HG03565 (cell line): Measurements from ENCODE around the gene NHSL2.
"Not testable (repeated sequence)": the region's sequence is repeated elsewhere in the genome, so short reads cannot be mapped to it uniquely, and the experiment has no call there.

Experiments
- ATAC-seq: cut with Tn5 transposase; IDR thresholded peaks from one replicate; pipeline ENCODE4 v1.9.1; 2021; ENCODE audit warnings: mild to moderate bottlenecking, moderate library complexity; ENCODE audit not compliant: unreplicated experiment

The NHSL2 gene

DNA sequence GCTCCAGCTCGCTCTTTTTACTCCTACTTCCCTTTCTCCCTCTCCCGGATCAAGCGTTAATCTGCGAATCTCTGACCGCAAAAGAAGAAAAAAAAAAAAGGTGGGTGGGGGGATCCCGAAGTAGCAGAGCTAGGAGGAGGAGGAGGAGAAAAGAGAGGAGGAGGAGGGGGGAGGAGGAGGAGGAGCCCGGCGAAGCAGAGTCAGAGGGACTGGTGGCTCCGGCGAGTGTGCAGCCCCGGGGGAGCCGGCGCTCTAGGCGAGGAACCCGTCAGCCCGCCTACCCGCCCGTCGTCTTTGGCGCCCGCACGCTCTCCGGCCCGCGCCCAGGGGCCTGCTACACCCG lies at the start of gene NHSL2:
TSS of gene NHSL2 (plus strand) at position 203 of the 343 bp plus-strand sequence.
- ATAC-seq, result no peak

DNA sequence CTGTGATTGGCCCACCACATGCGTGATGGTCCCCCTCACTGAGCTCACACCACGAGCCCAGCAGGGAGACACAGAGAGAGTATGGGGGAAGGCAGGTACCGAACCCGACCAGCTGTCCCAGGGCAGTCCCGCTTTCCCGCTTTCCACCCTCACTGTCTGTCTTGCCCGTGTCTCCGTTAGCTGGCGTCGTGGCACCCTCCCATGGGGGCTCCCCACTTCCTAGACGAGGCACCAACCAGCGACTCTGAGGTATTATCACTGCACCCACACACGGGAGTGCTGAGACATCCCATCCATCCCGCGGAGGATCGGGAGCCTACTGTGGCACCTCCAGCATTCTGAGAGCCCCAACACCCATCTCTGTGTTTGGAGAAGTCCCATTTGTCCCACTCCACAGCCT lies 43.0 kb upstream of the NHSL2 start:
- ATAC-seq, result no peak

DNA sequence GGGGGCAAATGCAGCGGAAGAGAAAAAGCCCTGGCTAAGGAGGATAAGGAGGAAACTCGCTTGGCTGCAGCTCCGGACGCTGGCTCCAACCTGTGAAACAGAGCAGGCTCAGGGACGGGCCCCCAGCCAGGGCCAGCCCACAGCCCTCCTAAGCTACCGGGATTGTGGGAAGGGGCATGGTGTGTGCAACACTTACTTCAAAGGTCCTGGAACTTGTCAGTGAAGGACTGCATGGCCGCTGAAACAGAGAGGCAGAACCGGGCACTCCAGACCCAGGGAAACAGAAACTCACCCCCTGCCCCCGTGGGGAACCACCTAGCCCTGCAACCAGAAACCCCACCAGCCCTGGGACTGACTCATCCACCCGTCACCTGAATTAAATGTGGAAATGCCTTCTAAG lies 41.1 kb upstream of the NHSL2 start:
- not testable (repeated sequence) for ATAC-seq

DNA sequence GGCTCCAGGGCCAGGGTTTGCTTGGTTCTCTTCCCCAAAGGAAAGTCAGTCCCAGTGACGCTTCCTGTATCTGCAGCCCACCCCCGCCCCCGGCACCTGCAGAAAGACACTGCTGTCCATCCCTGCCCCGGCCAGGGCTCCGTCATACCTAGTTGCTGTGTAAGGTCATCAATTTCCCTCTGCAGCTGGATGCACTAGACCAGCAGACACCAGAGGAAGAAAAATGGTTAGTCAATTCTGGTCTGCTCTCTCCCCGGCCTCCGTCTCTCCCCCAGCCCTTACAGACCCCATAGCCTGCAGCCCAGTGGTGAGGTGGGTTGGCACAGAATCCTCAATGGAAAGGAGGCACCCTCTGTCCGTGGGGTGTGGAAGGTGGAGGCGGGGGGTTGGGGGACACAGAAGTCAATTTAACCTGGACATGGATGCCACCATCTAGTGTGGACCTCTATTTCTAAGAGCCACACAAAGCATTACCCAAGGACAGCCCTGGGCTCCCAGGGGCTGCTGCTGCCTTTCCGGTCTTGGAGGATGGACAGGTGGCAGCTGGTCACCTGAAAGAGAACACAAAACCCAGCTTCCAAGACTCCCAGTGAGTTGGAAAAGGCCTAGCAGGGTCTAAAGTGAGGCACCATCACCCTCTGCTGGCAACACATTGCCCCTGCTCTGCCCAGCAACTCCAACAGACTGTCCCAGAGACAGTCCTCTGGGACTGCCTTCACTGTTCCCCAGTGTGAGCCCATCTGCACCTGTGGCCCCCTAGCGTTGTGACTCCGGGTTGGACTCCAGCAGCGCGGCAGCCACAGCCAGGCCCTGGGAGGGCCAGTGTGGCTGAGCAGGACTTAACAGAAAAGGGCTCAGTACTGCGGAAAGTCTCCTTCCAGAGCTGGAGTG lies 40.2 kb upstream of the NHSL2 start:
- ATAC-seq, result no peak

DNA sequence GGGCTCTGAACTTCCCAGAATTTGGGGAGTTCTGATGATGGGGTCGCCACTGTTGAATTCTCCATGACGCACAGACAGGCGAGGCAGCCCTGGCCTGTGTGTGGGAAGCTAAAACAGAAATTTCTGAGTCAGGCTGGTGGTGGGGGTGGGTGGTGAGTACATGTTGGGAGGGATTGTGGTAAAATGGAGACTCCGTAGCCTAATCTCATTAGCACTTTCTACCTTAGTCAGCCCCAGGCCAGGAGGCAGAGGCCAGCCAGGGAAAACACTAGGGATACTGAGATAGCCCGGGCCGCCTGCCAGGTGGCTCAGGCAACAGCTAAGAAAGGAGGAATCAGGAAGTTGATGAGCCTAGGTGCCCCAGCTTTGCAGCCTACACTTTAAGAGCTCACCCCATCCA lies 39.3 kb upstream of the NHSL2 start:
- ATAC-seq, result no peak

DNA sequence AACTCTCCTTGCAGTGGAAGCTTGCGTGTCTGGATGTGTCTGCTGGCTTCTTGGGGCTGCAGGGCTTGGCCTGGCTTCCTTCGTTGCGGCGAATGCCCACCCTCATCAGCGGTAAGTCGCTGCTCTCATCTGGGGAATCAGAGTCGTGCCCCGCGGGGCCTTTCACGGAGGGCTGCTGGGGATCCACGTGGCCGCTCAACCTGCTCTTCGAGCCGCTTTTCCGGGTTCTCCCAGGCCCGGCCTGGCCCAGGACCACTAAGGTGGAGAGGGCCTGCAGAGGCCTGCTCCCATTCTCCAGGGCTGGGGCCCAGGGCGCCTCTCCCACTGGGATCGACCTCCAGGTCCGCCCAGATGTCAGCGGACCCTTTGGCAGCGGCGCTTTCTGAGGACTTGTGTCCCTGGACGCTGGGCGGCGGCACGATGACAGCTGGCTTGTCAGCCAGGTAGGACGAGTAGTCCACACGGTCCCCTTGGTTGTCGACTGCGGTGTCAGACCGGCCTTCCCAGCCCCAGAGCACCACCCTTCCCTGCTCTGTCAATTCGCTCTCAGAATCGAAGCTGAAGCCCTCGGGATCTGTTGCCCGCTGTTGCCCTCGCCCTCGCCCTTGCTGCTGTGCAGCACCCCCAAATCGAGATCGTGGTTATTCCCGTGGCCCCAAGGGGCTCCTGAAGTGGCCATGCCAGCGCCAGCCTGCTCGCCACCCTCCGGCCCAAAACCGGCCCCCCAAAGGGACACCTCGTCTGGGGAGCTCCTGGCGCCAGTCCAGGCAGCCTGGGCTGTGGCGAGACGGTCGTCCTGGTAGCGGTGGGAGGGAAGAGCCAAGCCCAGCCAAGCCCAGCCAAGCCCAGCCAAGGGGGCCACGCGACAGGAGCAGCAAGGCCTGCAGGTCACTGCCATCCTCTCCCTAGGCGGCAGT lies 37.8 kb upstream of the NHSL2 start:
- no peak for ATAC-seq

DNA sequence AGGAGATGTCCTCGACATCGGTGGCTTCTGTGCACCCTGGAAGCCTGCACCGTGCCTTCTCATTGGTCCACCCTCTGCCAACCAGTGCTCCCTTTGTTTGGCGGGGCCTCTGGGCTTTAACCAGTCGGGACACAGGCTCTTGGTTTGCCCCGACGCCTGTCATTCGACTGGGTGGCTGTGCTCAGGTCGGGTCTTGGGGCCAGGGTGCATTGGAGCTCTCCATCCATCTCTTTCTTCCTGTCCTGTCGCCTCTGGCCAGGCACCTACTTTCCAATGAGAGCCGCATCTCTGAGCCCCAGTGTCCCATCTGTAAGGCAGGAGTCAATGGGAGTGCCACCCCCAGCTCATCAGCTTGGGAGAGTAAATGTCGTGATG lies 37.2 kb upstream of the NHSL2 start:
- no peak for ATAC-seq

DNA sequence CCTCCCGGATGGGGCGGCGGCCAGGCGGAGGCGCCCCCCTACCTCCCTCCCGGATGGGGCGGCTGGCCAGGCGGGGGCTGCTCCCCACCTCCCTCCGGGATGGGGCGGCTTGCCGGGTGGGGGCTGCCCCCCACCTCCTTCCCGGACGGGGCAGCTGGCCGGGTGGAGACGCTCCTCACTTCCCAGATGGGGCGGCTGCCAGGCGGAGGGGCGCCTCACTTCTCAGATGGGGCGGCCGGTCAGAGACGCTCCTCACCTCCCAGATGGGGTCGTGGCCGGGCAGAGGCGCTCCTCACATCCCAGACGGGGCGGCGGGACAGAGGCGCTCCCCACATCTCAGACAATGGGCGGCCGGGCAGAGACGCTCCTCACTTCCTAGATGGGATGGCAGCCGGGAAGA lies 33.8 kb upstream of the NHSL2 start:
- ATAC-seq, result not testable (repeated sequence)

DNA sequence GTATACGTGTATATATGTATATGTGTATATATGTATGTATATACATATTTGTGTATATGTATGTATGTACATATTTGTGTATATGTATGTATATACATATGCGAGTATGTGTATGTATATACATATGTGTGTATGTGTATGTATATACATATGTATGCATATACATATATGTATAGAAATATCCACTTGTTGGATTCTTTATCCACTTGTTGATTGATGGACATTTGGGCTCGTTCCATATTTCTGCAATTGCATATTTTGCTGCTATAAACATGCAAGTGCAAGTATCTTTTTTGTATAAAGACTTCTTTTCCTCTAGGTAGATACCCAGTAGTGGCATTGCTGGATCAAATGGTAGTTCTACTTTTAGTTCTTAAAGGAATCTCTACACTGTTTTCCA lies 25.5 kb upstream of the NHSL2 start:
- ATAC-seq, result no peak

DNA sequence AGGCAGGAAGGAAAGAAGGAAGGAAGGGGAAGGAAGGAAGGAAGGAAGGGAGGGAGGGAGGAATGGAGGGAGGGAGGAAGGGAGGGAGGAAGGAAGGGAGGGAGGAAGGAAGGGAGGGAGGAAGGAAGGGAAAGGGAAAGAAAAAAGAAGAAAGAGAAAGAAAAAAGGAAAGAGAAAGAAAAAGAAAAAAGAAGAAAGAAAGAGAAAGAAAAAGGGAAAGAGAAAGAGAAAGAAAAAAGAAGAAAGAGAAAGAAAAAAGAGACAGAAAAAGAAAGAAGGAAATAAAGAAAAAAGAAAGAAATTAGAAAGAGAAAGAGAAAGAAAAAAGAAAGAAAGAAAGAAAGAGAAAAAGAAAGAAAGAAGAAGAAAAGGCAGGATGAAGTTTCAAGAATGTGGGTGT lies 15.0 kb upstream of the NHSL2 start:
- ATAC-seq, result no peak

DNA sequence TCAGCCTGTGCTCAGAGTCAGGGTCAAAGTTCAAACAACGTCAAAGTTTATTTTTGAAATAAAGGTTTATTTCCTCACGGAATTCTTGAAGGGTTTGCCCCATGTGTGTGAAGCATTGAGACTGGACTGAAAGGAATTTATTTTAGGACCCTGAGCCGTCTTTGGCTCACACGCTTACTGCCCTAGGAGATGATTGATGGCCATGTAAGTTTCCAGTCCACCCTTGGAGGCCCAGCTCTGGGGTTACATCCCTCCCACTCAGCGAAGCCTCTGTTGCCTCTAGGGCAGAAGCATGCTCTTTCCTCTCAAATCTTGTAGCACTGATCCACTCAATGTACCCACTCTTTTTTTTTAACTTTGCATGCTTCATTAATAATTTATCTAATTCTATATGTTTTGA lies 4.5 kb upstream of the NHSL2 start:
- ATAC-seq, result no peak

DNA sequence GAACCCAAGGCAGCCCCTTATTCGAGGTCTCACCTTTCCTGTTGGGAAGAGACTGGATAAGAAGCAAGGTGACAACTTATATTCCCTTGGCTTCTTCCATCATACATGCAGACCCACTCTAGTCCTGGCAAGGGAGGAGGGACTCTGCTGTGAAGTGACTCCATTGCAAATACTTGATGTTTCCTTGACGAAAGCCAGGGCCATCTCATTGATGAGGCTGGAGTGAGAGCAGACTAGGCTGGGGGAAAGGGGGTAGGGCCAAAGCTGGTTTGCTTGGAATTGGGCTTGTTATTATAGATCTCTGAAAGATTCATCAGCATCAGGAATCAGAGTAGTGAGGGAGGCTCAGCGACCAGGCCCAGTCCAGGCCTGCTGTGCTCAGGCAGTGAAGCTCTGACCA lies 2.3 kb upstream of the NHSL2 start:
- no peak for ATAC-seq

DNA sequence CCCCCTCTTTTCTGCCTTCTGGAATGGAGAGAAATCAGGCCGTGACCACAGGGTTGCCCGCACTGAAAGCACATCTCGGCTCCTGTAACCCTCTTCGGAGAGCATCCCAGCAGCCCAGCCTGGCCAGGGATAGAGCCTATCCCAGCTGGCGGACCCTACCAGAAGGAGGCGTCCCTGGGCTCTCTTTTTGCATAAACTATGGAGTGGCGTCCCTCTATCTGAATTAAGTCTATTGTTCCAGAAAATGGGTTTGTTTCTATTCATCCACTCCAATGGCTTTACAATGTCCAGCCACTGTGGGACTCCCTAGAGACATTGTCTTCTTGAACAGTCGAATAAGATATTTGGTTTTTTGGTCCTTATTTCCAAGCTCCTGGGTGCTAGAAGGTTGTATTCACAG lies 689 bp upstream of the NHSL2 start:
- ATAC-seq, result no peak

DNA sequence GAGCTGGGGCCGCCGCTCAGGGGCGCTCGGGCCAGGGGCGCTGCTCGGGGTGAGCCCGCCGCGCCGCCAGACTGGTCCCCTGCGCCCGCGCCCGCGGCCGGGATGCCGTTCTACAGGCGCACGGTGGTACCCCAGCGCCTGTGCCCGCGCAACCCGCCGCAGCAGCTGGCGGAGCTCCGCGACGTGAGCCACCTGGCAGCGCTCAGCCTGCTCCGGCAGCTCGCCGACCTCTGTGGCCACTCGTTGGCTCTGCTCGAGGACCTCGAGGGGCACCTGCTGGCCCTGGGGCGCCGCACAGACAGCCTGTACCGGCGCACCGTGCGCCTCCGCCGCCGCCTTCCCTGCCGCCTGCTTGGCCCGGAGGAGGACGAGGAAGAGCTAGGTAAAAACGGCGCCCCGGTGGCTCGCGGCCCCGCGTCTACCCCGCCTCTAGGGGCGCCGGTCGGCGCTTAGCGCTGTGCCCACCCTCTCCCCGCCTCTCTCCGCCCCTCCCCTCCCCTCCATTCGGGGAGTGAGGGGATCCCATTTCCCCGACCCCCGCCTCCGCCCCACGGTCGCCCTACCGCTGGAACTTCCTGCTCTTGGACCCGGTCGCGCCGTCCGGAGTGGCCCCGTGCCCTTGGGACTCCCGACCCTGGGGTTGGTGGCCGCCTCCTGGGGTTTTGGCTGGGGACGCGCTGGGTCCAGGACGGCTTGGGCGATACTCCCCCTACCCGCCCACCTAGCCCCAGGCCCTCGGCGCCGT lies 513 bp downstream of the NHSL2 start:
- ATAC-seq, result no peak

DNA sequence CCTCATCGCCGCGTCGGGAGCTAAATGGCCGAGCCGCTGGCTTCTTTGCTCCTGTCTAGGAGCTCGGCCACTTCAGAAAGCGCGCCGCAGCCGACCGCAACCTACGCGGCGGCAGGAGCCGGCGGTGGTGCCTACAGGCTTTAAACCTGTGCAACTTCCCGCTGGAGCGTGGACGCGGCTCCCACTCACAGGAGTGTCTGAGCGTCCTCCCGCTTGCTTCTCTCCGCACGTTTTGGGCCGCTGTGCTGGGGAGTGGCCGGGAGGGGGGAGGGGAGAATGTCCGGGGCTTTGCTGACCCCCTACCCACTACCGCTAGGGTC lies 1.0 kb downstream of the NHSL2 start:
- no peak for ATAC-seq

DNA sequence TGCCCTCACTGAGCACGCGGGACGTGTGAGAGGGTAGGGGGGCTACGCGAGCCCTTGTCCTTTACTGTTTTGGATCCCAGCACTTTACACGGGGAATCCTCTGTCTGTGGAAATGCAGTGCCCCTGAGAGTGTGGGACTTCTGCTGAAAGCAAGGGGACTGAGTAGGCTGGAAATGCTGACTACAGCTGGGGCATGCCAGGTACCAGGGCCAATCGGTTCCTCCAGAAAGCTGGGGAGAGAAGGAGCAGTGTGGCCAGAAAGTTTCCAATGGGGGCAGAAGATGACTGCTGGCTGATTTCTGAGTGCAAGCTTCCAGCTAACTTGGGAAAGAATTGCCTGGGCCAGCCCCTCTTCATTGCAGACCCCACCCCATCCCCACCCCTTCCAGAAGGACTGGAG lies 1.5 kb downstream of the NHSL2 start:
- ATAC-seq, result no peak

DNA sequence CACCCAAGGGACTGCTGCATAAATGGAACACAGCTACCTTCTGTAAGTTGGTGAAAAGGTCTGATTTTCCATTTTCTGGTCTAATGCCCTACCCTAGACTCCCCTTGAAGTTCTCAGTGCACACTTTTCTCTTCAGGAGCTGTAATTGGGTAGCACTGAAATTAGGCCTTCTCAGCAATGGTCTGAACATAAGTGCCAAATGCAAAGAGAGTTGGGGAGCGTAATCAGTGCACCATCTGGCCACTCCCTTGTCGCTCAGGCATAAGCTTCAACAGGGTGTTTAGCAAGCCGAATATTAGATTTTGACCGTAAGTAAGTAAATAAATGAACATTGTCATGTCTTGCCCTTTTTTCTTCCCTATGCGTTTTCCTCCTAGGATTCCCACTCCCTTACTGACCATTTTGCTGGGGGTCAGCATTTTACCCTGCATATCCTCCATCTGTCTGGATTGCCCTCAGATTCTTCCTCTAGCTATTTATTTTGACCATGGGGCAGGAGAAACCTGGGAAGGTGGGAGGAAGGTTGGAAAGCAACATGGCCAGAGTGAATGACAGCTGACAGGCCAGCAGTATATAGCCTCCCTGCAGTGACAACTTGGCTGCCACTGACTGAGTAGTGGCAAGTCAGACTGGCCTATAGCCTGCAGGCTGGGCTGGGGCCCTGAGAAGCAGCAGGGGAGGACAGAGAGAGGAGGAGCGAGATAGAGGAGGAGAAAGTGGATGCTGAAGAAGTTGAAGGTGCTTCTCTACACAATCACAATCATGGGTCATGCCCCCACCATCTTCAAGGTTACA lies 2.7 kb downstream of the NHSL2 start:
- no peak for ATAC-seq

DNA sequence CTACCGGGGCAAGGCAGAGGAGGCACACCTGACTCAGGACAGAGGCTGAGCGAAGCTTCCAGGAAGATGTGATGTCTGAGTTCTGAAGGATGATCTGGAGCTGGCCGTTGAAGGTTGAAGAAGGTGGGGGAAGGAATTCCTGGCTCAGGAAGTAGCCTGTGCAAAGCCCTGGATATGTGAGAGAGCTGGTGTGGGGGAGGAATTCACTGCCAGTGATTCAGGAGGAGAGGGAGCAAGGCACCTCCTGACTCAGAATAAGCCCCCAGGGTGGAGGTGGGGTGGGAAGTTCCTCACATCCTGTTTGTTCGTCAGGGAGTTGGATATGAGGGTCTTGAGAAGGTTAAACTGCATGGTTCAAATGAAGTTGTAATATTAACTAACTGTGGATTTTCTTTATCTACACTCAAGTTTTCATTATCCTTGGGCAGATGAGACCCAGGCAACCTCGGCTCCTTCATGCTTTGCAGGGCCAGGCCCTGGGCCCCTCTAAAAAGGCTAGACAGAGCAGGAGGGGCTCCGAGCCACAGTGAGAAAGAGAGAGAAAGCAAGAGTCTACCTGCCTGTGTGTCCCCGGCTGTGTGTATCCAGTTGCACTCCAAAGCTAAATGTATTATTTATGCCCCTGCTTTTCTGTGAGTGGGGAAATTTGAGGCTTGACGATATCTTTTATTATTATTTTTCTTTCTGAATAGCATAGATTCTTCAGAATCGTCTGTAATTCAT lies 7.1 kb downstream of the NHSL2 start:
- ATAC-seq, result no peak

DNA sequence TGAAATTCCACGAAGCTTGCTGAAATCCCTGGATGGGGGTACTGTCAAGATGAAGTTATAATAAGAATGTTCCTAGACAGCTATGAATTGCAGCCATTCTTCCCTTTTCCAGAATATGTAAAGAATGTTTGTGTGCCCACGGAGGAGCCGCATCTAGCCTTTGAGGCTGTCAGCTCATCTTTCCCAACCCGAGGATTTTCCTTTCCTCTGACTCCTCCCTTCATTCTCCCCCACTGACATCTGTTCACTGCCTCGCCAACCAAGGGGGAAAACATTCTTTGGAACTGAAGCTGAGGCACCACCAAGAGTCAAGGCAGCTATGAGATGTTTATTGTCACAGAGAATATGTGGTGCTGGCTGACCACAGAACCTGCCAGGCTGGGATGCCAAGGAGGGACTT lies 8.8 kb downstream of the NHSL2 start:
- no peak for ATAC-seq

DNA sequence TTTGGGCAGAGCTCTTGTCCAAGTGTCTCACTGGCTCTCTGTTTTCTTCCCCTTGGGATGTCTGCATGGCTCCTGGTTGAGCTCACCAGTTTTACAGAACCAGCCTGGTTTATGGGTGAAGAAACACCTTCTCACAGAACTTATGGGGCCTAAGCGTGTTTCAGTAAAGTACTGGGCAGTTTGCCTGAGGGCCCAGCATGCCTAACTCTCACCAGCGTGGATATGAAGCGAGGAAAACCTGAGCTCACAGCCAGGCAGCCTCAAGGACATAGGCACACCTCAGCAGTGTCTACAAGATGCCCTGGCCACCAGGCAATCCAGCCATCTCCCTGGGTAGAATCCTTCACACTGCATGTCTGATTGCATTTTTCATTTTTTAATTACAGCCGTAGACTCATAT lies 9.2 kb downstream of the NHSL2 start:
- ATAC-seq, result no peak
